Activated CD8-positive, alpha-beta memory T cell treated with anti-CD3 and anti-CD28 coated beads for 48 hours (primary cell): ENCODE measurements around the gene TMEM273.

Experiments used
- DNase-seq, 3 experiments: peaks; one replicate each; pipeline ENCODE4 v3.0.0-alpha.2; 2020; ENCODE audit warnings: low read depth in 2 of 3, low spot score in 2 of 3

TMEM273 gene

DNA sequence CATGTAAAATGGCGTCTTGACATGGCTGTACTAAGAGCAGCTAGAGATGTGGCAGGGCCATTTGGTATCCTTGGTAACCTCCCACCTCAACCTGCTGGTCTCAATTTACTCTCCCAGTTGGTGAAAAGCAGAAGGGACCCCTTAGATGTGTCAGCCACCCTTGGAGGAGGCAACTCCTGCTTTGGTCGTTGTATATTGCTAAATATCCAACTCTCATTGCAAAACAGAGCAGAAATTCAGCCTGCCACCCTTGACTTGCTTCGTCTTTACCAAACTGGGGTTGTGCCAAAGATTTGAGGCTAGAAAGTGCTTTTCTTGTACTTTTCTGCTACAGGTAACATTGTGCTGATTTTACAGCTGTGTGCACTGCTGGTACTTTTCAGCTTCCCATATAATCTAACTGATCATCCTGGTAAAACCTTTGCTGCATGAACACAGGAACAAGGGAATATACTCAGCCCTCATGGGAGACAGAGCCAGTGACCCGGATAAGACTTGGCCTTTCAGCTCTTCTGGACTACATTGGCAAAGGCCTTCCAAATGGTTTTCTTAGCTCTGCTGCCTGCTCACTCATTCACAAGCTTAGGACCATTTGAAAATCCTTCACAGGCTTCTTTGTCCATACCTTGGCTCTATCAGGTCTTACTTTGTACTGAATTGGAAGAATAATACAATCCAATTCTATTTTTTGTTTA, 70.7 kb downstream of the TMEM273 start:
- no peak for DNase-seq

DNA sequence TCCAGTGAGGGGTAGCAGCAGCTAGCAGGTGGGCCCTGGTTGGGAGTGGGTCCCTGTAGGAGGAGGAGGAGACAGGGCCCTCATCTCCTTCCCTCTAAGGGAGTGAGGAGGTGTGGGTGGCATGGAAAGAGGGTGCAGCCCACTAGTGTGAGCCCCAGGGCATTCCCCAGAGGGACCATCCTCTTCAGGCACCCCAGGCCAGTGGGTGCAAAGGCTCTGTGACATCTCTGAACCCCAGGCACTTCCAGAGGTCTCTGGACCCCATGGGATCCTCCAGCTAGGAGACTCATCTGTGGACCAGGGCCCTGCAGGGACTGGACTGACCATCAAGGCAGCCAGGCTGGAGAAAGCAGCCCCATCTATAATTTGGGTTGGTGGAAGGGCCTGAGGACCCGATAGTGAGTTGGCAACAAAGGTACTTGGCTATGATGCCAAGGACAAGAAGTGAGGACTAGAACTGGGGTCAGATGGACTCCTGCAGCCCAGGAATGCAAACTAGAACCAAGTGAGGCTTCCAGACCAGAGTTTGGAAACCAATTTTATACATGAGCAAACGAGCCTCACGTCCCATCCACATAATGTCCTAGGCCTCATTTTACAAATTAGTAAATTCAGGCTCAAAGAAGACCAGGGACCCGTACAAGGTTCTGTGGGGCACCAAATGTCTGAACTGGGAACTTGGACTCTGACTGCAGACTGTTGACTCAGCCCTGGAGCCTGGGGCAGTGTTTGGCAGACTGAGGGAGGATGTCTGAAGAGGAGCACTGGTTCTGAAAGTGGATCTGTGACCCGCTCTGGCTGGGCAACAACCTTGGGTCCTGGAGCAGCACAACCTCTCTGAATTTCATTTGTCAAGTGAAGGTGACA, 71.4 kb downstream of the TMEM273 start:
- DNase-seq = no peak

DNA sequence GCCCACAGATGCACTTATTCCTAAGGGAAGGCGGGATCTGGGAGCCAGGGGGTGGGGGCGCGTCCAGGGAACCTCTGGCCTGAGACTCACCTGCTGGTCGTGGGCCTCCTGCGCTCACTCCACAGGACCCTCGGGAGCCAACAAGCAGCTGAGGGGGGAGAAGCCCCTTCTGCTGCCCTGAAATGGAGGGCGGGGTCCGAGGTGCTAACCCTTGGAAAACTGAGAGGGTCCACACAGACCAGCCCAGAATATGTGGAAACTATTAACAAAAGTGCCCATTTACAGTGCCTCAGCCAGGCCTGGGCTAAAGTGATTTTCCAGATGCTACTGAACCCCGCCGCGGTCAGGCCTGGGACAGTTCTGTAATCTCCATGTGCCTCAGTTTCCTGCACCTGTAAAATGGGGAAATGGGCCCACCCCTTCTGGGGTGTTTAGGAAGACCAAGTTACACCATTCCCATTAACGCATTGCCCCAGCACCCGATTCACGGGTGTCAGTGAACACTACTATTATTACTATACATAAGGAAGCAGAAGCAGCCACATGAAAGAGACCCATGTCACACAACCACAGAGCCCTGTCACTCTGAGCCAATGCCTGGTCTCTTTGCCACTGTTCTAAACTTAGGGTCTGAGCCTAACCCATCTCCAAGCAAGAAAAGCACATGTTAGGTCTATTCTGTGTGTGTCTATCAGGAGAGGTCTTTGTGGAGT, 72.2 kb downstream of the TMEM273 start:
- no peak for DNase-seq

GRCh38 chr10:49115015-49115795, 73.0 kb downstream of the TMEM273 start, which contains the start of gene VSTM4:
Gene VSTM4 (minus strand): TSS chr10:49115522. CDS start chr10:49115485, 37 bp downstream.
- DNase-seq = no peak

- no peak for DNase-seq
These were observed 73.5 kb downstream of the TMEM273 start for GRCh38 chr10:49114718-49115014.

GRCh38 chr10:49113741-49114141, 74.5 kb downstream of the TMEM273 start:
- DNase-seq = no peak

DNA sequence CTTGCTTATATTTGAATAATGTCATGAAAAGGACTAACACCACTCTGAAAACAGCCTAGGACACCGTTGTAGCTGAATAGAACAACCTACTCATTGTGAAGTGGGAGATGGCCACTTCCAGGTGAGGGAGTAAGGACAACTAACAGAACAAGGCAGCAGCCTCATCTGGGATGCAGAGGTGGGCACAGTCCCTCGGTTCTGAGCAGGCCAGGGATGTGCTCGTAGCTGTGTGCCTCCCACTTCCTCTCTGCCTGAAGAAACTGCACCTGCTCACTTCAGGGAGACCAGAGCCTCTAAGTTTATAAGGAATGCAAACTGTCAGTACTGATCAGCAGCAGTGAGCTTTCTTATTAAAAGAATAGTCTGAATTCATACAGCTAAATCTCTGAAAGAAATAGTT, 75.3 kb downstream of the TMEM273 start:
- DNase-seq = no peak

DNA sequence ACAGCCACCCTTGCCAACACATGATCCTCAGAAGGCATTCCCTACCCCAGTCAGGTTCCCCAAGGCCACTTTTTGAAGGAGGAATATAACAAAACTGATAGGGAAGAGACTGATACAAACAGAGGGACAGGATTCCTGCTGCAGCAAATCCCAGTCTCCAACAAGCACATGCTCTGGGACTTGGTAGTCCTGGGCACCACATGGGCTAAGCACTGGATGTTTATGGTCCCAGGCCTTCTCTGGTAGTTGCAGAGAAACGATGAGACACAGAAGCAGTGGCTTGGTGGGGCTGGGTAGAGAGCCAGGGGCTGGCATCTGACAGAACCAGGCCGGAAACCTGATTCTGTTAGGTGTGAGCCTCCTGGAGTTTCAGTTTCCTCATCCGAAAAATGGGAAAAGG, 76.1 kb downstream of the TMEM273 start:
- DNase-seq = no peak

- no peak for DNase-seq
These were observed 76.9 kb downstream of the TMEM273 start for GRCh38 chr10:49111320-49111698.

- DNase-seq = no peak
These were observed 77.4 kb downstream of the TMEM273 start for GRCh38 chr10:49110684-49111319.

DNA sequence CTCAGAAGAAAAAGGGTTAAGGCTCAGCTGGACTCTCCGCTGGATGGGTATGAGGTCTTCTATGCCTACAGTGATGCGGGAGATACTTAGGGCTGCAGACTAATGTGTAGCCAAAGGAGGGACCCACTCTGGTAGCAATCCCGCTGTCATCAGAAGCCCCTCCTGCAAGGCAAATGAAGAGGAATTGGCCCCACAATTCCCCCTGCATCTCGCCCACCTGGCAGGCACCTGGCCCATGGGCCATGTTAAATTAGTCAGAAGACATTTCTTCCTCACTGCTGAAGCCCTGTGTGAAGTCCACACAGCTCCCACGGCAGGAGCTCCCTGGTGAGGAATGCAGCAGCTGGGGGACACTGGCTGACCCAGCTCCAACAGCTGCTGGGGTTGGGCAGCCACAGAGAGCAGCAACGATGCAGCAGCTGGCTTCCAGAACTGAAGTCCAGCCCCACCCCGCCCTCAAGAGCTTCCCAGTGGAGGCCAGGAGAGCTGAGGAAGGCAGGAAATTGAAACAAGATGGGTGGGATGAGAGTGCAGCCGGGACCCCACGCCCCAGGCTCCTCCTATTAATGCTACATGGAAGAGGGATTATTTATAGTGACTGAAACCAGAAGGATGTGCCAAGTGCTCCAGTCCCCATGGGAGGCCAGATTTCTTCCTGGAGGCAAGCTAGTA, 78.4 kb downstream of the TMEM273 start:
- no peak for DNase-seq

DNA sequence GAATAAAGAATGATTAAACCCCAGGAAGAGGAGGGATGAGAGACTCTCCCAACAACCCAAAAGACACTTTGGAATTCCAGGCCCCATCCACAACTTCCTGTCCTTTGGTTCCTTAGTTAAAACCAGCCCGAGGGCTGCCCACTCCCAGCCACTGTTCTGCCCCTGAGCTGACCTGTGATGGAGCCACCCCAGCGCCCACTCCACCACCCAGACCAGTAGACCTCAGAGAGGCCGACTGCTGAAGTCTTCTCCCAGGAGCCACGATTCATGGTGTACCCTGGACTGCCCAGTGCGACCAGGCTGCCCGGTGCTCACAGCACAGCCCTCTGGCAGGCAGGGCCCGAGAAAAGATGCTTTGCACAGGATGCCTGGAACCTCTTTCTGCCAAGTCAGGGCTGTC, 79.5 kb downstream of the TMEM273 start:
- DNase-seq = no peak

DNA sequence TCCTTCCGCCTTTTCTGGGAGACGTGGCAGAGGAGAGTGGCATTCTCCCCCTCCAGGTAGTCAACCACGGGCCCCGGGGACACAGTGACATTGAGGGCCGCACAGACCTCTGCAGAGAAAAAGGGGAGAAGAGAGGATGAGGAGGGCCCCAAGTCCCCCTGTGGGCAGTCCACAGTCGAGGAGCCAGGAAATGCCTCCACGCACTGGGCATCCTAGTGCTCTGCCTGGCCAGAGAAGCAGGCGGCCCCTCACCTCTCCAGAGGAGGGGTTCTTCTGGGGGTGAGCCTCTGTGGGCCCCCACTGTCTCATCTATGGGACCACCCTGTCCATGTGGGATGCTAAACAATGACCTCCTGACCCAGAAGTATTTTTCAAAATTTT, 80.3 kb downstream of the TMEM273 start:
- no peak for DNase-seq

DNA sequence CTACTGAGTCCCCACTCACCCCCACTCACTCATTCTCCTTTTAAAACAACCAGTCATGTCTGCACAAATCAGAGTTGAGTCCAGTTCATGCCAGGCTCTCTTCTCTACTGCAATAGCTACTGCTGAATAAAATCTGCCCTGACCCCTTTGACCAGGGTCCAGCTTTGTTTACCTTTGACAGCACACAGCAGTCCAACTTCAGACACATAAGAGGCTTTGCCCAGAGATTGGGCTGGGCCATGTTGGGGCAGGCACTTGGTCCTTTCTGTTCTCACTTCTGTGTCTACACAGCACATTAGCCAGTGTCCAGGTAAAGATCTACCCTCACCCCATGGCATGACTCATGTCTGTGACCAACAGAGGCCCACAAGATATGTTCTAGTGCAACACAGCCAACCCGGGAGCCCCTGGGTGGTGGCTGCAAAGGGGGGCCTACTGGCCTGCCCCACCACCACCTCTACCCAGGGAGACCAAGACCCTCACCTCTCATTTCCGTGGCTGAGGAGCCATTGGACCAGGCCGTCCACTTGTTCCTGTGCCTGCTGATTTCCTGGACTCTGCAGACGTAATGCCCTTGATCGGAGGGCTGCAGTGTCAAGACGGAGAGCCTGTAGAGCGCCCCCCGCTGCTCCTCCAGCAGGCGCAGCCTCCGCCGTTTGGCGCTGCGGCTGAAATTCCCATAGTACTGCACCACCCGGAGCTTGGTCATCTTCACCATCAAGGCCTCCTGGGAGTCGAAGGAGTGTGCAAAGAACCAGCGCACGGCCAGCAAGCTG, 80.9 kb downstream of the TMEM273 start:
- DNase-seq = no peak

GRCh38 chr10:49106451-49106850, 81.7 kb downstream of the TMEM273 start:
- DNase-seq = no peak

GRCh38 chr10:49105076-49105475, 83.1 kb downstream of the TMEM273 start:
- DNase-seq = no peak
